Progenitor cell of endocrine pancreas (in vitro differentiated cells): Measurements from ENCODE around the gene AMMECR1. TPM values are rescaled to one million over a fixed set of nuclear protein-coding genes. Genes with fewer than 3 reads are reported as not detected.

Experiments used
- DNase-seq: peaks from one replicate; pipeline ENCODE4 v3.0.0; 2021; ENCODE audit warnings: low spot score; ENCODE audit not compliant: unreplicated experiment
- H3K27ac Mint-ChIP-seq: 2 replicates; pipeline ENCODE4 v1.8.0; 2021; ENCODE audit warnings: mild to moderate bottlenecking, moderate library complexity, mixed read lengths
- H3K27me3 Mint-ChIP-seq: 2 replicates; pipeline ENCODE4 v1.8.0; 2021; ENCODE audit warnings: mixed read lengths
- H3K36me3 Mint-ChIP-seq: 2 replicates; pipeline ENCODE4 v1.8.0; 2022; ENCODE audit warnings: mixed read lengths; ENCODE audit not compliant: insufficient read depth
- H3K4me1 Mint-ChIP-seq: 2 replicates; pipeline ENCODE4 v1.8.0; 2021; ENCODE audit warnings: low read depth, mixed read lengths
- H3K4me3 Mint-ChIP-seq: 2 replicates; pipeline ENCODE4 v1.8.0; 2021; ENCODE audit warnings: low read depth, mild to moderate bottlenecking, moderate library complexity, mixed read lengths
- H3K9me3 Mint-ChIP-seq: 2 replicates; pipeline ENCODE4 v1.8.0; 2021; ENCODE audit warnings: low read depth, mixed read lengths
- total RNA-seq: library from RNA; stranded (reverse); gene quantifications from 2 replicates; pipeline ENCODE4 v1.2.1, GENCODE V29; 2021
- TF ChIP-seq, protein P1 (sequence below): fragments of 200-600 bp; sonication (generic); IDR thresholded peaks from one replicate; pipeline ENCODE4 v1.5.0; 2021; ENCODE audit warnings: antibody characterized with exemption, mild to moderate bottlenecking; ENCODE audit not compliant: unreplicated experiment

AMMECR1 gene
- total RNA-seq, 1 donor from 2014 or later = 27.8 TPM

DNA sequence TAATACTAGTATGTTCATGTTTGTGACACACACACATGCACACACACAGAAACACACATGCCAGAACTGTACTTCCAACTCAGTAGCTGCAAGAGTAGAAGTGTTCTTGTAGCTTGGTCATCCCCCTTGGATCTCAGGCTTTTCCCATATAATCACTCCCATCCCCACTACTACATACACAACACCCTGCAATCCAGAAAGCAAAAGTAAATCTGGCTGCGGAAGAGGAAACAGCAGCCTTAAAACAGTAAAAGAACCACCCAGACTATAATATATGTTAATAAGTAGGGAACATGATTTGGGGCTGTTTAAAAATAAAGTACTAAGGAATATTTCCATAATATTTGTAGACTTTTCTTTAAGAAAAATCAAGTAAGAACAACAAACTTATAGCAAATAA is 103.2 kb downstream of the AMMECR1 start:
- no peaks in the 10 kb centered on the region for H3K27me3 Mint-ChIP-seq
- H3K4me3 Mint-ChIP-seq = no peak overlapping the region
- H3K36me3 Mint-ChIP-seq = peaks cover 5% of the 10 kb centered on the region
- TF ChIP-seq, protein P1, sequence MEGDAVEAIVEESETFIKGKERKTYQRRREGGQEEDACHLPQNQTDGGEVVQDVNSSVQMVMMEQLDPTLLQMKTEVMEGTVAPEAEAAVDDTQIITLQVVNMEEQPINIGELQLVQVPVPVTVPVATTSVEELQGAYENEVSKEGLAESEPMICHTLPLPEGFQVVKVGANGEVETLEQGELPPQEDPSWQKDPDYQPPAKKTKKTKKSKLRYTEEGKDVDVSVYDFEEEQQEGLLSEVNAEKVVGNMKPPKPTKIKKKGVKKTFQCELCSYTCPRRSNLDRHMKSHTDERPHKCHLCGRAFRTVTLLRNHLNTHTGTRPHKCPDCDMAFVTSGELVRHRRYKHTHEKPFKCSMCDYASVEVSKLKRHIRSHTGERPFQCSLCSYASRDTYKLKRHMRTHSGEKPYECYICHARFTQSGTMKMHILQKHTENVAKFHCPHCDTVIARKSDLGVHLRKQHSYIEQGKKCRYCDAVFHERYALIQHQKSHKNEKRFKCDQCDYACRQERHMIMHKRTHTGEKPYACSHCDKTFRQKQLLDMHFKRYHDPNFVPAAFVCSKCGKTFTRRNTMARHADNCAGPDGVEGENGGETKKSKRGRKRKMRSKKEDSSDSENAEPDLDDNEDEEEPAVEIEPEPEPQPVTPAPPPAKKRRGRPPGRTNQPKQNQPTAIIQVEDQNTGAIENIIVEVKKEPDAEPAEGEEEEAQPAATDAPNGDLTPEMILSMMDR = no peak
- H3K4me1 Mint-ChIP-seq = peaks cover 30% of the 10 kb centered on the region
- no peak overlapping the region for H3K27ac Mint-ChIP-seq
- no peak for DNase-seq
- H3K9me3 Mint-ChIP-seq = no peaks in the 10 kb centered on the region

DNA sequence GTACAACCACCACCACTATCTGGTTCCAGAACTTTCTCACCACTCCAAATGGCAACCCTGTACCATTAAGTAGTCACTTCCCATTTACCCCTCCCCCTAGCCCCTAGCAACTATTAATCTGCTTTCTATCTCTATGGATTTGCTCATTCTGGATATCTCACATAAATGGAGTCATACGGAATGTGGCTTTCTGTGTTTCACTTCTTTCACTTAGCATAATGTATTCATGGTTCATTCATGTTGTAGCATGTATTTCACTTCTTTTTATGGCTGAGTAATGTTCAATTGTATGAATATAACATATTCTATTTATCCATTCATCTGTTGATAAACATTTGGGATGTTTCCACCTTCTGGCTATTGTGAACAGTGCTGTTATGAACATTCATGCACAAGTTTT is 104.7 kb downstream of the AMMECR1 start:
- H3K27me3 Mint-ChIP-seq = no peaks in the 10 kb centered on the region
- no peak overlapping the region for H3K27ac Mint-ChIP-seq
- DNase-seq = no peak
- H3K4me3 Mint-ChIP-seq = no peak overlapping the region
- peaks cover 4% of the 10 kb centered on the region for H3K36me3 Mint-ChIP-seq
- TF ChIP-seq, protein P1 = no peak
- H3K4me1 Mint-ChIP-seq = peaks cover 30% of the 10 kb centered on the region
- H3K9me3 Mint-ChIP-seq = no peaks in the 10 kb centered on the region

GRCh38 chrX:110212299-110212698 is 105.6 kb downstream of the AMMECR1 start:
- H3K36me3 Mint-ChIP-seq = peaks cover 5% of the 10 kb centered on the region
- peaks cover 28% of the 10 kb centered on the region for H3K4me1 Mint-ChIP-seq
- H3K9me3 Mint-ChIP-seq = no peaks in the 10 kb centered on the region
- no peak overlapping the region for H3K4me3 Mint-ChIP-seq
- H3K27ac Mint-ChIP-seq = no peak overlapping the region
- H3K27me3 Mint-ChIP-seq = no peaks in the 10 kb centered on the region
- DNase-seq = no peak
- TF ChIP-seq, protein P1 = peak; percentile 48

DNA sequence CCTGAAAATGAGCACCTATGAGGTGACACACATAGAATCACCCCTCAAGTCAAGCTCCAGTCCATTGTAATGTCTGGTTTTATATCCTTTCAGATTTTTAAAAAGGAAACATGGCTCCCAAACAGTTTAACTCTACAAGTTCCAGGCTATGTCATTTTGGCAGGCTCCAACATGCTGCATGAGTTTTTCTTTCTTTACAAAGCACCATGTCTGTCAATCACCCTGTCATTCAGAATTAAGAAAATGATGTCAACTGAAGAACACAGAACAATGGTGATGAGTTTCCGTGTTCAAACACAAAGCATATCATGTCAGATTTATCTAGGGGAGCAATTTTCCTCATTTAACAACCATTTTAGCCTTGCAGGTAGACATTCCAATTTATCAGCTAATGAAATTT is 106.5 kb downstream of the AMMECR1 start:
- TF ChIP-seq, protein P1 = no peak
- no peak for DNase-seq
- Mint-ChIP-seq H3K9me3 (no peaks in the 10 kb centered on the region), H3K4me3 (no peak overlapping the region), H3K27ac (no peak overlapping the region), H3K4me1 (peaks cover 25% of the 10 kb centered on the region), H3K36me3 (peaks cover 6% of the 10 kb centered on the region), H3K27me3 (no peaks in the 10 kb centered on the region)

GRCh38 chrX:110210417-110211139 is 107.3 kb downstream of the AMMECR1 start:
- H3K9me3 Mint-ChIP-seq = no peaks in the 10 kb centered on the region
- no peaks in the 10 kb centered on the region for H3K27me3 Mint-ChIP-seq
- DNase-seq = no peak
- peaks cover 17% of the 10 kb centered on the region for H3K4me1 Mint-ChIP-seq
- TF ChIP-seq, protein P1 = no peak
- peaks cover 6% of the 10 kb centered on the region for H3K36me3 Mint-ChIP-seq
- H3K27ac Mint-ChIP-seq = no peak overlapping the region
- no peak overlapping the region for H3K4me3 Mint-ChIP-seq
